ENCODE measurements around the gene PAK5.

DNA sequence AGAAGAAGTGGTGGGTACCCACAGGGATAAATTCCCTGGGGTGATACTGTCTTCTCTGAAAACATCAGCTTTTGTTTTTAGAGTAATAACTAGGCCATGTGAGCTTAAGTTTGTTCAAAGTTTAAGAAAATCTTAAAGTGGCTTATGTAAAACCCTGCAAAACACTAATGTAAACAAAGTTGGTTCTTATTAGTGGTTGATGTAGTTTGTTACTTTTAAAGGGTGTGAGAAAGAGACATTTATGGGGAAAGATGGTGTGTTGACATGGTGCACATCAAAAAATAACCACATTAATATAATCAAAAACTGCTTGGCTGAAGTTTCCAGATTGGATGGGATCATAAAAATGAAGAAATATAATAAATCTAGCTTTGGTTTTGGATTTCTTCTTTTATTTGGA, 204.5 kb downstream of the PAK5 start:
- TF ChIP-seq, protein P1, sequence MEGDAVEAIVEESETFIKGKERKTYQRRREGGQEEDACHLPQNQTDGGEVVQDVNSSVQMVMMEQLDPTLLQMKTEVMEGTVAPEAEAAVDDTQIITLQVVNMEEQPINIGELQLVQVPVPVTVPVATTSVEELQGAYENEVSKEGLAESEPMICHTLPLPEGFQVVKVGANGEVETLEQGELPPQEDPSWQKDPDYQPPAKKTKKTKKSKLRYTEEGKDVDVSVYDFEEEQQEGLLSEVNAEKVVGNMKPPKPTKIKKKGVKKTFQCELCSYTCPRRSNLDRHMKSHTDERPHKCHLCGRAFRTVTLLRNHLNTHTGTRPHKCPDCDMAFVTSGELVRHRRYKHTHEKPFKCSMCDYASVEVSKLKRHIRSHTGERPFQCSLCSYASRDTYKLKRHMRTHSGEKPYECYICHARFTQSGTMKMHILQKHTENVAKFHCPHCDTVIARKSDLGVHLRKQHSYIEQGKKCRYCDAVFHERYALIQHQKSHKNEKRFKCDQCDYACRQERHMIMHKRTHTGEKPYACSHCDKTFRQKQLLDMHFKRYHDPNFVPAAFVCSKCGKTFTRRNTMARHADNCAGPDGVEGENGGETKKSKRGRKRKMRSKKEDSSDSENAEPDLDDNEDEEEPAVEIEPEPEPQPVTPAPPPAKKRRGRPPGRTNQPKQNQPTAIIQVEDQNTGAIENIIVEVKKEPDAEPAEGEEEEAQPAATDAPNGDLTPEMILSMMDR (IDR thresholded peaks at IDR 0.05) = no peak
- no peak for TF ChIP-seq POLR2A (IDR thresholded peaks at IDR 0.05)
